NCI-H2107 treated with DMSO at 0.1 percent for 48 hours (cell line): Measurements from ENCODE around the gene ELP4.
A peak's percentile ranks its signal among the peaks of the same experiment; 100 is the strongest.
"Not testable (repeated sequence)": the region's sequence is repeated elsewhere in the genome, so short reads cannot be mapped to it uniquely, and the experiment has no call there.

Experiments
- DNase-seq: peaks from one replicate; lab custom pipeline; 2025; ENCODE audit not compliant: unreplicated experiment; lab: John Stamatoyannopoulos, UW

Gene ELP4

DNA sequence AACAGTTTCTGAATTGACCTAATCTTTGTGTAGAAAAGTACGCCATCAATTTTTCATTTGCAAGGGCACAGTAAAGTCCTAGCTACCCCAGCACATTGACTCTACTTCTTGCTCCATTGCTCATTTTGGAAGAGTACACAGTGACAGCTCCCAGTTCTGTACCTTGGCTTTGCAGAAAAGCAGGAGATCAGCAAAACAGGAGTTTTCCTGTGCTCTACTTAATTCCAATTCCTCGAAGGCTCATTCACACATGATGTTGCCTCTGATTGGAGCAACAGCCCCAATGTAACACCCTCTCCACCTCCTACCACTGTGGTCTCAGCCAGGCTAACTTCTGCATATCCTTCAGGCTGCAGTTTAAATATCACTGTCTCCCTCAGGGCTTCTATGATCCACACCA is 182.9 kb downstream of the ELP4 start:
- DNase-seq = no peak

DNA sequence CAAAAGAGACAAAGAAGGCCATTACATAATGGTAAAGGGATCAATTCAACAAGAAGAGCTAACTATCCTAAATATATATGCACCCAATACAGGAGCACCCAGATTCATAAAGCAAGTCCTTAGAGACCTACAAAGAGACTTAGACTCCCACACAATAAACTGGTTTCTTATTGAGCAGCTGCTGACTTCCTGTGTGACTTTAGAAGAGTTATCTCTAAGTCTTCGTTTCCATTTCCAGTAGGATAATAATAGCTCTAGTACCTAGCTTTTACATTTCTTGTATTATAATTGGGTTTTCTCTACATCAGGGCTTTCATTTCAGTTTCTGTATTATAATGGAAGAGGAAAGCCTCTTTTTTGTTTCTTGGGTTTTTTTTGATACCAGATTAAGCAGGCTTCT is 187.5 kb downstream of the ELP4 start:
- not testable (repeated sequence) for DNase-seq

DNA sequence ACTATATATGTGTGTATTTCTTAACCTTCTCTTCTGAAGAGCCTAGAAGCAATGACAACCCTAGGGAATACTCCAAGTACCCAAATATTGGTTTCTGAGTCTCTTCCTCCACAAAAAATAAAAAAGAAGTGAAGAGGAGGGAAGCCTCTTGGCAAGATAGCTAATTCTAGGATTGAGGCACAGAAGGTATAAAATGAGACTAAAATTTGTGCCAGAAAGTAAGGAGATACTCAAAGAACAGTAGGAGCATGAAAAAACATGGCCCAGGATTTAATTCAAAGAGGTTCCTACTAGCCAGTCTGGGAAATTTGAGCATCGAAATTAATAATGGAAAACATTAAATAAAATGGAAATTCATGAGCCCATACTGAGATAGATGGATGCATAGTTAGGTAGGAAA is 189.5 kb downstream of the ELP4 start:
- no peak for DNase-seq

DNA sequence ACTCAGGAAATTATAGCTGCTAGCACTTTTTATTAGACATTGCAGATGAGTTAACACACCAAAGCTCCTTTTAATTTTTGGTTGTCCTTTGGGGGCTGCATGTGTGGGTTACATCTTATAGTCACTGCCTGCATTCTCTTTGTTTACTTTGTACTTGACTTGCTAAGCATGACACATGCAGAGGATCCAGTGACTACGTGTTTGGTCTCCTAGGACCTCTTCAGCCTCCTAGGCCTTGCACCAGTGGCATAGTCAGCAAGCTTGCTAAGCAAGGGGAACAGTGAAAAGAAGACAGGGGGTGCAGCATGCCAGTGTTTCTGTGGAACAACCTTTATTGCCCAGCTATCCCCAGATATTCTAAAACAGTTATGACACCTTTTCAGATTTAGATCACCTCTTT is 193.4 kb downstream of the ELP4 start:
- DNase-seq = peak; percentile 28

DNA sequence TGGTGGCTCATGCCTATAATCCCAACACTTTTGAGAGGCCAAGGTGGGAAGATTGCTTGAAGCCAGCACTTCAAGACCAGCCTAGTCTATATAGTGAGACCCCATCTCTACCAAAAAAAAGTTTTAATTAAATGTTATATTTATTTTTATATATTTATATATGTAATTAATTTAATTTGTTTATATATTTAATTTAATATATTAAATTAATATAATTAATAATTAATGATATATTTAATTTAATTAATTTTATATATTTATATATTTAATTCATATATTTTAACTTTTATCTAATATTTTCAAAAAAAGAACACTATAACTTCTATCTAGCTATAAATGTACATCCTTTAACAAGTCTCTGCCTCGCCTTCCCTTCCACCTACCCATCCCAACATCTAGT is 196.8 kb downstream of the ELP4 start:
- DNase-seq = no peak

DNA sequence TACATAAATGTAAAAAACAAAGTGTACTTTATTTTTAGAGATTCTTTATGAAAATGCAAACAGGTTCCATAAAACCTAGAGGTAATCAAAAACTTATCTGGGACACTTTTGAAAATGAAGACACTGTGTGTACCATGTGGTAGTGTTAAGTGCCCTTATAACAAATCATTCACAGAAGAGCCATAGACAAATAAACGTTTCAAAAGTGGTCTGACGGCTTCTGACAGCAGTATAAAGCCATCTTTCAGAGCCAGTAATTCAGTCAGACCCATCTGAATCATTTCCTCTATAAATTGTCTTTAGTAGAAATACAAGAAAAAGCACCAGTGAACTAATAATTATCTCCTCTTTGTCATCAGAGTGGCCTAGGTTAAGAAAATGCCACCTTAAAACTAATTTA is 201.6 kb downstream of the ELP4 start:
- DNase-seq = no peak

DNA sequence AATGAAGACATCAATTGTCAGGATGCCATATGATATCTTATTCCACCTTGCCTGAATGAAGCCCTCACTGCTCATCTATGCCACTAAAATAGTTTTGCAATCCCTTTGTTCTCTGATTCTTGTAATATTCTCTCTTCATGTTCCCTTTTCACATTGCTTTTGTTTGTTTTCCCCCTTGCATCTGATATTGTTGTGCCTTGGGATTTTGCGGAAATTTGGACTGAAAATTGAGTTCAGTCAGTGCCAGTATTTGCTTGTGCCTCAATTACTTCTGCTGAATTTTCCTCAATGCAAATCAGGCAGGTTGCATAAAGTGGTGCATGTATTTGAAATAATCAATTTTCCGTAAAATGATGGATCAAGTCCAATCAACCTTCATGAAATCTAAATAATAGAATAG is 203.3 kb downstream of the ELP4 start:
- DNase-seq = no peak

DNA sequence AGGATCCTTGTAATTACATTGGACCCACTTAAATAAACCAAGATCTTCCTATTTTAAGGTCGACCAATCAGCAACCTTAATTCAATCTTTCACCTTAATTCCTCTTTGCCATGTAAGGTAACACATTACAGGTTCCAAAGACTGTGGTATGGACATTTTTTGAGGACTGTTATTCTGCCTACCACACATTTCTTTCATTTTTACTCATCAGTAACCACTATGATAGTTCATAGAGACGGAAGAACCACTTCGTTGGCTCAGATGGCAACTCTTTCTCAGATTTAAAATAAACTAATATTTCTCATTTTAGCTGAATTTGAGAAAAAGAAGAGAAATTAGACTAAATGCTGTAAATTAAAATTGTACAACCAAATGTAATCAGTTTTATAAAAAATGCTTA is 205.3 kb downstream of the ELP4 start:
- DNase-seq = no peak

DNA sequence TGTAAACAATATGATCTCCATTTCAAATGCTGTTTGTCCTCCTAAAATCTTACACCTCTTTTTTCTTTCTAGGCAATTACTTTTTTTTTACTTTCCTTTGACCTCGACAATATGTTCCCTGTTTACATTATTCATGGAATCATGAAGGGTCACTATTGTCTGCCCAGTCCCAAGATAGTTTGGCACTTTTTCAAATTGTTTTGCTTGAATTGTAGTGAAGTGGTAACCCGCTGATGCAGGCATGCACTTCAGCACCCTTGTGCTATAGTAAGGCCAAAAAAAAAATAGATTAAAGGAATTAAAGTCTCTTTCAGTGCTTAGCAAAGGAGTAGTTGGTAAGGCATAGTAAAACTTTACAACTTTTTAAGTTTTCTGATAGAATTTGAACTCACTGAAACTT is 210.7 kb downstream of the ELP4 start:
- DNase-seq = no peak

DNA sequence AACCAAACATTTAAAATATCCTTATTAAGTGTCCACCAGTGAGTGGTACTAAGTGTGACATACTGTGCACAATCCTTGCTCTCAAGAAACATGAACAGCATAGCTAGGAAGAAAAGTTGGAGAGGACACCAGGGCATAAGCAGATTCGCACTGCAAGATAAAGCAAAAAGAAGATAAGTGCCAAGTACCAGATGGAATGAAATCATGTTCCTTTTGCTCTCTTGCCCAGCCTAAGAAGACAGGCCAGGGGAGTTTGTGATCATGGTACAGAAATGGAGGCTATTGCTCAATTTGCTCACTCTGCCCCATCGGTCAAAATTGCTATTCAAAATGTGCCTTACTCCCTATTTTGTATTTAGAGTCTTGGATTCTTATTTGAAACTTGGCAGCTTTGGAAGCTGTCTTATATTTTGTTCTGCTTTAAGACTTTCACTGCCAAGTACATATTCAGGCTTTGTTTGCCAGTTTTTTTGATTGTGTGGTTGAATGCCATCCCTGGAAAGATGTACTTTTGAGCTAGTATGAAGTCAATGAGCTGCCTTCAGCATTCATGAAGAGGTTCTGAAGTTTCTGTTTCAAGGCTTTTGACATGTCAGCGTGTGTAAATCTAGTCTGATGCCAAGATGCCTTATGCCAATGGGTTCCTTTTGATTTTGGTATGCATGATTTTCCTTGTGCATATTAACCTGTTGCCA is 211.3 kb downstream of the ELP4 start:
- no peak for DNase-seq

DNA sequence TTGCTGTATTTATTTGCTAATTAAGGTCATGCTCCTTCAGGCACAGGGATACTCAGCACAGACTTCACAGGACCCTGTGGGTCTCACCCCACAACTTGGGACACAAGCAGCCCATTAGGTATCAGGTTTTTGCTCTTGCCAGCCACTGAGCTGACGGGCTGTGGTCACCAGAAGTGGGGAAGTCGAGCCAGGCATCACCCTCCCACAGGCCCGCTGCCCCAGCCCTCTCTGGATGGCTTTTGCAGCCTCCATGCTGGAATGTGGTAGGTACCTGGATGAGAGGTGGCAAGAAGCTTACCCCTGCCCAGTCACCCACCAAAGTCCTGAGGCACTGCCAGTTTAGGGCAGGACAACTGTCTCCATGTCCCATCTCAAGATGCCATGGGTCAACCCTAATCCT is 213.2 kb downstream of the ELP4 start:
- DNase-seq = no peak

DNA sequence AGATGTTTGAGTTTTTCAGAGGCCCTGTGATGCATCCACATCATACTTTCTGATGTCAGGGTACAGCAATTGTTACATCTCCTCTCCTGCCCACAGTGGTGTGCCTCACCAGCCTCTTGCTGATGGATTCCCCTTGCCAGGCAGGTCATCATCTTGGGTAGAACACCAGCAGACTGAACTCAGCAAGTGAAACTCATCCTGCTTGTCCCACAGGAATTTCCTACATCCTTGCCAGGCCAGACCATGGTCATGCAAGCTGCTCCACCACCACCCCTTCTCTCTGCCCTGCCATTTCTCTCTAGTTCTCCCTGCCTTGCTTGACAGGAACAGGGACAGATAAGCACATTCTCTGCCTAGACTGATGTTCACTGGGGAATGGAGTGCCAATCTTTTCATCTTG is 215.6 kb downstream of the ELP4 start:
- DNase-seq = no peak

DNA sequence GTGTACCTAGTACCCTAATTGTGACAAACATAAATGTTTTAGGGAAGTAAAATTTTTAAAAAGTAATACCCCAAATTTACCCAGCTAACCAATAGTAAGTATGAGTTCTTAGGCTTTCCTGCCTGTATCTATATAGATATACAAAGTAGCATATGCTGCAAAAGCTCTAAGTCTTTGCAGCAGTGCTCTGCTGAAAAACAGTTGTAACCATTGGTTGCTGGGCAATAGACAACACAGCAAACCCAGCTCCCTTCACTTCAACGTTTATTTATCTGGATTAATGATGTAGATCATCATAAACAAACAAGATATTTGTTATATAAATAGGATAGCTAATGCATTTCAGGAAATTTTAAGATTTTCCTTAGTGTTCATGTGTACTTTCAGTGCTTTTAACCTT is 218.9 kb downstream of the ELP4 start:
- DNase-seq = no peak

DNA sequence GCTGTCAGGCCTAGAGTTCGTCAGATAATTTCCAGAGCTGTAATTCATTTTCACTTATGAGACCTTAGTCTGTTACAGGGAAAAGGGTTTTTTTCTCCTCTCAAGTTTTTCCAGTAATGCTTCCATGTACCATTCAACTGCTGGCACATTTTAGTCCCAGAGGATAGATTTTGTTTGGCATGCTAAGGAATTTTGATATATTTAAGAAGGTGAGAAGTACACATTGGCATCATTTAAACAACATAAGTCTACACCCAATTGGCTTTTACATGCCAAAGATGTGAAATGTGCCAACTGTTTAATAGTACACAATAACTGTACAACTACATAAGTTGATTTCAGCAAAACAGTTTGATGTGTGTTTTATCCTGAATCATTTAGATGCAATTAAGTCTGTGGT is 230.6 kb downstream of the ELP4 start:
- no peak for DNase-seq

DNA sequence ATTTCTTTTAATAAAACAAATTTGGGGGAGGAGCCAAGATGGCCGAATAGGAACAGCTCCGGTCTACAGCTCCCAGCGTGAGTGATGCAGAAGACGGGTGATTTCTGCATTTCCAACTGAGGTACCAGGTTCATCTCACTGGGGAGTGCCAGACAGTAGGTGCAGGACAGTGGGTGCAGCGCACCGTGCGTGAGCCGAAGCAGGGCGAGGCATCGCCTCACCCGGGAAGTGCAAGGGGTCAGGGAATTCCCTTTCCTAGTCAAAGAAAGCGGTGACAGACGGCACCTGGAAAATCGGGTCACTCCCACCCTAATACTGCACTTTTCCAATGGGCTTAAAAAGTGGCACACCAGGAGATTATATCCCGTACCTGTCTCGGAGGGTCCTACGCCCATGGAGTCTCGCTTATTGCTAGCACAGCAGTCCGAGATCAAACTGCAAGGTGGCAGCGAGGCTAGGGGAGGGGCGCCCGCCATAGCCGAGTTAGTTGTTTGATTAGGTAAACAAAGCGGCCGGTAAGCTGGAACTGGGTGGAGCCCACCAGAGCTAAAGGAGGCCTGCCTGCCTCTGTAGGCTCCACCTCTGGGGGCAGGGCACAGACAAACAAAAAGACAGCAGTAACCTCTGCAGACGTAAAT is 231.3 kb downstream of the ELP4 start:
- DNase-seq = not testable (repeated sequence)

DNA sequence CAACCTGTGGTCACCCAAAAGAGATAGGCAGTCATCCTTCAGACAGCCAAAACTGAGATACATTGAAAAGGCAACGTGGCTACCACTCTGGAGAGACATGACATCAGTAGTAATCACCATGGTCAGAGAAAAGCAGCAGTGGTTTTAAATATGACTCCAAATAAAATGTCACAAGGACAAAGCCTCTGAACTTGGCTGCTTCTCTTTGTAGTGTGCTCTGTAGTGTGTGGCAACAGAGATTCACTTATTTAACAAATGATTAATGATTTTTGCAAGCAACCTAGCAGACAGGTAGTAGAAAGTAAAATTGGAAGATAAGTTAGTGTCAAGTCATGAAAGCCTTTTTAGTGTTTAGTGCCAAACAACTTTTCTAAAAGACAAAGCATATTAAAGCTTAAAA is 238.0 kb downstream of the ELP4 start:
- no peak for DNase-seq

DNA sequence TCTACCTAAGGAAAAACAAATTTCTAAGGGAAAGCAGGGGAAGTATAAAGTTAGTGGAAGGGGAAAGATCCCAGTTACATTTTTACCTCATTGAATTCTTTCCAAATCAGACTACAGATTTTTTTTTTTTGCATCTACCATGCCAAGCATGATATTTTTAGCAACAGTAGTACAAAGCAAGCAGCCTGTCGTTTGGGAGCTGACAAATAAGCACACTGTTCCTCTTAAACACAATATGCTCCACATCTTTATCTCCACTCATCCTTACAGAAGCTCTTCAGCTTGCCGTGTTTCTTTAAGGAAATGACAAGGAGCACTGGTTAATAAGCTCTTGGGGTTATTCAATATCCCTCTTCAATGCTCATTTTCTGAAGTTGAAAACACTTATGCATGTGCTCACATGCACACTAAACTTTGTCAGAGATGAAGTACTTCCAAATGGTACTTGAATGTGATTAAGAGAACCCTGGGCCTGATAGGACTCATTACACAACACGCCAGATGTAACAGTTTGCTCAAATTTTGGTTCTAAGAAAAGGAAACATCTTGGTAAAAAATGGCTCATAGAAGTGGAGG is 247.8 kb downstream of the ELP4 start:
- peak; percentile 83 for DNase-seq

DNA sequence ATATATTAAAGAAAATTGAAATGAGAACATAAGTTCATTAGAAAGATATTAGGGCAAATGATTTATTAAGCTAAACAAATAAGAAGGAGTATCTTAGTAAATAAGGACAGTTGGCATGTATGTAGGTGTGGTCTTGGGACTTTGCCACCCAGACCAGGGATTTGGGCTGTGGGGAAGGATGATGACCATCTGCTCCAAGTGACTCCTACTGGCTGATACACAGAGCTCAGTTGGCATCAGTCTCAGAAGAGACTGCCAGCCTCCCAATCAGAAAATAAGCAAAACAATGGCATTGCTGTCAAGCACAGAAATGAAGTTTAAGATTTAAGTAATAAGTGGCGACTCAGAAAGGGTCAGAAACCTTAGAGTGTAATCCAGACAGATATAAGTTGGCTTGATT is 252.1 kb downstream of the ELP4 start:
- no peak for DNase-seq

DNA sequence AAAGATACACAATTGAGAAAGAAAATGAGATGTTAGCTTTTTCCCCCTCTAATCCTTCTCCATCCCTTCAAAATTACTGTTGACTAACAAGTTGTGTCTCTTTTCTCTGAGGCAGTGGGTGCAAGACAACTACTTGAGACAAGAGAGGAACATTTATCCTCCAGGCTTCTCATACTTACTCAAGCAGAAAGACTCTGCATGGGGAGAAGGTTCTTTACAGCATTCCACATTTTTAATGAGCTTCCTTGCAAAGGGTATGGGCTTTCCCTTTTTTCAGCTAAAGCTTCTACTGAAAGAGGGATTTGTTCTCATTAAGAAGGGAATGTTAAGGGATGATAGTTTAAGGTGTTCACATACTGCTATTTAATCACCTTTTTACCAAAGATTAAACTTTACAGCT is 253.7 kb downstream of the ELP4 start:
- no peak for DNase-seq

DNA sequence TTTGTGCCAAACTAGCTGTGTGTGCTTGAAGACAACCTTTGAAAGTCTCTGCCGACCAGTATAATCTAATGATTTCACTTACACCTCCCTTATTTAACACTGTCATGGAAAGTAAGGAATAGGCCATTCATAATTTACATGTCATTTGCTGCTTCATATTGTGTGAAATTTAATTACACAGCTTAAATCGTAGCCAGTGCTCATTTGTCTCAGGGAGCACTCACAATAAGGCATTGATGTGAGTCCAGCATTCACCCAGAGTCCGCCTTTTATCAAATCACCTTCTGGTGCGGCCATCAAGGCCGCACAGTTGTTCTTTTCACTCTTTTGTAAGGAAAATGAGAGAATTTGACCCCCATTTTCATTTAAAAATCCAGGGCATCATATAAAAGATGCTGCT is 254.7 kb downstream of the ELP4 start:
- DNase-seq = no peak

DNA sequence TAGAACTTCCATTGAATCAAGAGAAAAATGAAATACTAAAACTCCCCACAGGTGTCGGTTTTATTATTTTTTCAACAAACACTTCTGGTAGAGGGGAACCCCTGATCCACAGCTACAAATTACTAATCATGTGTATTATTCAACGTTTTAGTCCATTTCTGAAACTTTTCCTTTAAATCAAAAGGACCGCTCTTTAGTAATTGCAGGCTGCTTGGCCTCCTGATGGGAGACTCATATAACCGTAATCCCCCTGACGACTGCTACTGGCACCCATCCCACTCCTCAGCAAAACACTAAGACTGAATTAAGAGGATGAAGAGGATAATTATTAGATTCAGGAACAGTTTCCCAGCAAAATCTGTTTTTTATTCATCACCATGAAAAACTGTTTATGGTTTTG is 255.2 kb downstream of the ELP4 start:
- DNase-seq = no peak

DNA sequence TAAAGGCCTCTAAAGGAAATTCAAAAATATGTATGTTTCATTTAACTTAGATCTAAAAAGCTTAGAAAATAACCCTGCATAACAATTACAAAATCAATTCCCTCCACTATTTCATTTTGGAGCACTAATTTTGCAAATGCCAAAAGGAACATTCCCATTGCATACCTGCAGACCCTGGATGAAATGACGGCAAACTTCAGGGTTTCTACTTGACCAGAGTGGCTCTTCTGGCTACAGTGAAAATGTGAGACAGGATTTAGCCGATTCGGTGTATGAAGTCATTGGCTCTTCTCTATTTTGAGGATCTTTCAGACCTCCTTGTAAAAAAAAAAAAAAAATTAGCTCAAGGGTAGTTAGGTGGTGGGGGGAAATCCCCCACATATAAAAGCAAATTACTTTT is 257.5 kb downstream of the ELP4 start:
- DNase-seq = no peak

DNA sequence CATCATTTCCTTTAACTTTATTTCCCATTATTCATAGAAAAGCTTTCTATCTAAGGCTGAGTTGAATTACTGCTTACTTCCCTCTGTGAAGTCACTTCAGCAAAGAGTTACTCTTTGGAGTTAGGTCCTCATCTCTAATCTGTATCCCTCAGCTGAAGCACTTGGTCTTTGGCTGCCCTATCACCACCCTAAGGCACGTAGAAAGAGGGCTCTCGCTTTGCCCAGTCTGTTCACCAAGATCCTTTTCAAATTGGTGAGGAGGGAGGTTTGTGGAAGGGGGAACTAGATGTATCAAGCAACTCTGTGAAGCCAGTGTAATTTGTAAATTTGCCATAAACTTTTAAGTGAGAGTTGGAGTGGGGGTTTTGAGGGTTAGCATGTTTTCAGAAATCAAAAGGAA is 258.1 kb downstream of the ELP4 start:
- DNase-seq = no peak
